HL-60 (cell line): Measurements from ENCODE around the gene DIPK1A.

Source experiments
- CTCF ChIP-seq: IDR thresholded peaks from one replicate; pipeline ENCODE4 v1.5.1; 2011; ENCODE audit warnings: low read length, control low read depth, inconsistent platforms; ENCODE audit not compliant: insufficient read depth
- SPI1 ChIP-seq: IDR thresholded peaks from 2 replicates; pipeline ENCODE4 v1.6.1; 2012; ENCODE audit warnings: low read depth, mild to moderate bottlenecking, borderline replicate concordance
- TF ChIP-seq, protein P1 (sequence below): IDR thresholded peaks from 2 replicates; pipeline ENCODE4 v1.6.1; 2012; ENCODE audit warnings: low read depth; ENCODE audit not compliant: insufficient replicate concordance

DNA sequence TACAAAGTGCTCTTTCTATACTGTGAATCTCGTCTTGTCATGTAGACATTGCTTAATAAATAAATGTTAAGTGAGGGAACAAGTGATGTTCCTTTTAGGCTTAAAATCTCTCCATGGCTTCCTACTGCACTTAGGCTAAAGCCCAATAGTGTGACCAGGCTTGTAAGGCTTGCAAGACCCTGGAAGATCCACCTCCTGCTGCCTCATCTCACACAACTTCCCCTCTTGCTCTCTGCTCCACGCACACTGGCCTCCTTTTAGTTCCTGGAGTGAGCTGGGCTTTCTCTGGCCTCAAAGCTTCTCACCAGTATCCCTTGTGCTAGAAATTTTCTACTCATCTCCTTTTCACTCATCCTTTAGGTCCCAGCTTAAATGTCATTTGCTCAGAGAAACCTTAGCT lies 41.5 kb upstream of the DIPK1A start:
- TF ChIP-seq CTCF = no peak
- TF ChIP-seq SPI1 = no peak
- TF ChIP-seq, protein P1, sequence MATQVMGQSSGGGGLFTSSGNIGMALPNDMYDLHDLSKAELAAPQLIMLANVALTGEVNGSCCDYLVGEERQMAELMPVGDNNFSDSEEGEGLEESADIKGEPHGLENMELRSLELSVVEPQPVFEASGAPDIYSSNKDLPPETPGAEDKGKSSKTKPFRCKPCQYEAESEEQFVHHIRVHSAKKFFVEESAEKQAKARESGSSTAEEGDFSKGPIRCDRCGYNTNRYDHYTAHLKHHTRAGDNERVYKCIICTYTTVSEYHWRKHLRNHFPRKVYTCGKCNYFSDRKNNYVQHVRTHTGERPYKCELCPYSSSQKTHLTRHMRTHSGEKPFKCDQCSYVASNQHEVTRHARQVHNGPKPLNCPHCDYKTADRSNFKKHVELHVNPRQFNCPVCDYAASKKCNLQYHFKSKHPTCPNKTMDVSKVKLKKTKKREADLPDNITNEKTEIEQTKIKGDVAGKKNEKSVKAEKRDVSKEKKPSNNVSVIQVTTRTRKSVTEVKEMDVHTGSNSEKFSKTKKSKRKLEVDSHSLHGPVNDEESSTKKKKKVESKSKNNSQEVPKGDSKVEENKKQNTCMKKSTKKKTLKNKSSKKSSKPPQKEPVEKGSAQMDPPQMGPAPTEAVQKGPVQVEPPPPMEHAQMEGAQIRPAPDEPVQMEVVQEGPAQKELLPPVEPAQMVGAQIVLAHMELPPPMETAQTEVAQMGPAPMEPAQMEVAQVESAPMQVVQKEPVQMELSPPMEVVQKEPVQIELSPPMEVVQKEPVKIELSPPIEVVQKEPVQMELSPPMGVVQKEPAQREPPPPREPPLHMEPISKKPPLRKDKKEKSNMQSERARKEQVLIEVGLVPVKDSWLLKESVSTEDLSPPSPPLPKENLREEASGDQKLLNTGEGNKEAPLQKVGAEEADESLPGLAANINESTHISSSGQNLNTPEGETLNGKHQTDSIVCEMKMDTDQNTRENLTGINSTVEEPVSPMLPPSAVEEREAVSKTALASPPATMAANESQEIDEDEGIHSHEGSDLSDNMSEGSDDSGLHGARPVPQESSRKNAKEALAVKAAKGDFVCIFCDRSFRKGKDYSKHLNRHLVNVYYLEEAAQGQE = no peak
